Measurements from ENCODE around the gene COMMD9.

GRCh38 chr11:36306888-36307287, 17.7 kb upstream of the COMMD9 start:
- no peak for TF ChIP-seq CTCF (tag by site-specific recombination; IDR thresholded peaks at IDR 0.05)
- no peak for TF ChIP-seq ZBTB8A (tag by site-specific recombination; IDR thresholded peaks at IDR 0.05)
- no peak for TF ChIP-seq ZBTB21 (tag by site-specific recombination; IDR thresholded peaks at IDR 0.05)
- no peak for TF ChIP-seq ZNF24 (tag by site-specific recombination; IDR thresholded peaks at IDR 0.05)
- no peak for TF ChIP-seq AEBP2 (tag by site-specific recombination; IDR thresholded peaks at IDR 0.05; ENCODE audit: borderline replicate concordance)
- no peak for TF ChIP-seq ZBTB20 (tag by site-specific recombination; IDR thresholded peaks at IDR 0.05)
- no peak for TF ChIP-seq PRDM1 (tag by site-specific recombination; IDR thresholded peaks at IDR 0.05)
- no peak for TF ChIP-seq ZNF776 (tag by site-specific recombination; IDR thresholded peaks at IDR 0.05; ENCODE audit: borderline replicate concordance)
- no peak for TF ChIP-seq TCF7L2 (IDR thresholded peaks at IDR 0.05; ENCODE audit: borderline replicate concordance, low read depth, low read length)
- no peak for TF ChIP-seq ZFP37 (tag by site-specific recombination; IDR thresholded peaks at IDR 0.05)
- TF ChIP-seq ZNF341 (tag by site-specific recombination; IDR thresholded peaks at IDR 0.05; ENCODE audit: low read depth): no peak
- no peak for TF ChIP-seq ZEB2 (tag by site-specific recombination; IDR thresholded peaks at IDR 0.05)
